HepG2 (cell line): Measurements from ENCODE around the gene ITGA2. TPM values are rescaled to one million over a fixed set of nuclear protein-coding genes. Genes with fewer than 3 reads are reported as not detected.

Experiments
- ARID3A ChIP-seq: IDR thresholded peaks from 2 replicates; pipeline ENCODE4 v1.6.1; 2012; ENCODE audit warnings: low read depth, low read length, improper control_type of control experiment
- EP300 ChIP-seq, 3 experiments: sonication (generic) in 1 of 3; formaldehyde crosslinking in 1 of 3; IDR thresholded peaks; 2 replicates each; pipeline versions ENCODE4 v1.5.1 to v1.6.1; 2011 to 2020; ENCODE audit warnings: low read depth in 2 of 3, low read length in 2 of 3, borderline replicate concordance in 1 of 3, improper control_type of control experiment in 1 of 3, mild to moderate bottlenecking in 1 of 3, missing genetic modification reagents in 1 of 3, moderate library complexity in 1 of 3
- HDAC2 ChIP-seq: sonication (generic); formaldehyde crosslinking; IDR thresholded peaks from 2 replicates; pipeline ENCODE4 v1.4.0; 2020; ENCODE audit warnings: missing genetic modification reagents
- HOXA9 ChIP-seq: sonication (generic); formaldehyde crosslinking; IDR thresholded peaks from 2 replicates; pipeline ENCODE4 v1.8.1; 2022; ENCODE audit warnings: missing genetic modification reagents, mild to moderate bottlenecking, moderate library complexity, borderline replicate concordance
- KDM5A ChIP-seq: fragments of 200-600 bp; sonication (generic); IDR thresholded peaks from 2 replicates; pipeline ENCODE4 v1.7.0; 2018; ENCODE audit warnings: antibody characterized with exemption, mild to moderate bottlenecking, low read length, borderline replicate concordance
- MAX ChIP-seq: IDR thresholded peaks from 2 replicates; pipeline ENCODE4 v1.6.1; 2012; ENCODE audit warnings: inconsistent platforms
- MAZ ChIP-seq, 2 experiments: sonication (generic) in 1 of 2; formaldehyde crosslinking in 1 of 2; IDR thresholded peaks; 2 replicates each; pipeline versions ENCODE4 v1.5.0 to v1.6.1; 2012 to 2020; ENCODE audit warnings: low read depth in 2 of 2, mild to moderate bottlenecking in 2 of 2, borderline replicate concordance in 1 of 2, improper control_type of control experiment in 1 of 2, low read length in 1 of 2, missing genetic modification reagents in 1 of 2, moderate library complexity in 1 of 2
- PATZ1 ChIP-seq: sonication (generic); formaldehyde crosslinking; IDR thresholded peaks from 2 replicates; pipeline ENCODE4 v1.4.0; 2020; ENCODE audit warnings: missing genetic modification reagents
- RBFOX2 ChIP-seq: fragments of 200-400 bp; formaldehyde crosslinking; IDR thresholded peaks from 2 replicates; pipeline ENCODE4 v1.6.1; 2017; ENCODE audit warnings: low read depth, mild to moderate bottlenecking, low read length
- REPIN1 ChIP-seq: sonication (generic); formaldehyde crosslinking; IDR thresholded peaks from 2 replicates; pipeline ENCODE4 v1.8.0; 2022; ENCODE audit warnings: missing genetic modification reagents, low read depth, mild to moderate bottlenecking, borderline replicate concordance
- SIX1 ChIP-seq: sonication (generic); formaldehyde crosslinking; IDR thresholded peaks from 2 replicates; pipeline ENCODE4 v1.4.0; 2020; ENCODE audit warnings: missing genetic modification reagents, borderline replicate concordance
- SKIL ChIP-seq: sonication (generic); formaldehyde crosslinking; IDR thresholded peaks from 2 replicates; pipeline ENCODE4 v1.8.0; 2022; ENCODE audit warnings: missing genetic modification reagents, mild to moderate bottlenecking, moderate library complexity, borderline replicate concordance
- ZBTB1 ChIP-seq: sonication (generic); formaldehyde crosslinking; IDR thresholded peaks from 2 replicates; pipeline ENCODE4 v1.4.0; 2020; ENCODE audit warnings: missing genetic modification reagents, borderline replicate concordance
- ZBTB42 ChIP-seq: sonication (generic); formaldehyde crosslinking; IDR thresholded peaks from 2 replicates; pipeline ENCODE4 v1.5.0; 2020; ENCODE audit warnings: mild to moderate bottlenecking, missing genetic modification reagents
- ZNF10 ChIP-seq: sonication (generic); formaldehyde crosslinking; IDR thresholded peaks from 2 replicates; pipeline ENCODE4 v1.4.0; 2020; ENCODE audit warnings: mild to moderate bottlenecking, low read depth, missing genetic modification reagents, borderline replicate concordance
- ZNF335 ChIP-seq: sonication (generic); formaldehyde crosslinking; IDR thresholded peaks from 2 replicates; pipeline ENCODE4 v1.4.0; 2020; ENCODE audit warnings: missing genetic modification reagents
- ZNF362 ChIP-seq: sonication (generic); formaldehyde crosslinking; IDR thresholded peaks from 2 replicates; pipeline ENCODE4 v1.4.0; 2020; ENCODE audit warnings: missing genetic modification reagents, mild to moderate bottlenecking, borderline replicate concordance
- ZNF550 ChIP-seq: sonication (generic); formaldehyde crosslinking; IDR thresholded peaks from 2 replicates; pipeline ENCODE4 v1.4.0; 2020; ENCODE audit warnings: mild to moderate bottlenecking, missing genetic modification reagents, borderline replicate concordance
- ZNF839 ChIP-seq: sonication (generic); formaldehyde crosslinking; IDR thresholded peaks from 2 replicates; pipeline ENCODE4 v1.4.0; 2020; ENCODE audit warnings: missing genetic modification reagents, mild to moderate bottlenecking, borderline replicate concordance
- polyA plus RNA-seq, 8 experiments: library from polyadenylated mRNA; depleted of rRNA in 3 of 8; stranded (reverse) in 7 of 8; unstranded in 1 of 8; fragments of >200 nt; fragmentation: Illumina TruSeq in 4 of 8; extraction: Trizol in 4 of 8; gene quantifications; 2 replicates each; pipeline versions ENCODE4 v1.2.1 to v1.2.3, GENCODE V29; 2011 to 2016; ENCODE audit warnings: low read depth in 4 of 8, missing spikeins in 1 of 8, mixed read lengths in 1 of 8; ENCODE audit not compliant: insufficient read depth in 1 of 8
- total RNA-seq, 5 experiments: library from RNA; depleted of rRNA; stranded (reverse); fragments of >200 nt; fragmentation: Illumina TruSeq; extraction: Trizol; gene quantifications; 2 replicates each; pipeline ENCODE4 v1.2.3, GENCODE V29; 2016; ENCODE audit warnings: low read depth in 1 of 5
- TF ChIP-seq, protein P1 (sequence below): IDR thresholded peaks from 2 replicates; pipeline ENCODE4 v1.6.1; 2018; ENCODE audit warnings: missing genetic modification reagents

The ITGA2 gene
- total and polyA plus RNA-seq, 2 of the 13 experiments (the other 11 are each of a cell fraction or from before 2014, with no cell fraction given) = 15.8 to 58.3 TPM

GRCh38 chr5:53031695-53032096, 42.5 kb downstream of the ITGA2 start (continued):
- TF ChIP-seq MAX (no peak), ZBTB1 (CRISPR knock-in tag) (no peak), ZNF335 (CRISPR knock-in tag) (no peak), SIX1 (CRISPR knock-in tag) (peak; percentile 38; the same call in 1 of the 2 replicates), REPIN1 (CRISPR knock-in tag) (peak; percentile 51; the same call in 1 of the 2 replicates), RBFOX2 (no peak), PATZ1 (CRISPR knock-in tag) (0 out of 2 replicates have a peak, but pooled peaks have one; percentile 42), EP300 (IDR thresholded peaks at IDR 0.05; ENCODE audit: low read depth in 2 of 2, low read length in 2 of 2) (peak in 1 of 2 experiments; percentile 82; a peak in 2 of 4 replicates), EP300 (CRISPR knock-in tag; IDR thresholded peaks at IDR 0.05; ENCODE audit: borderline replicate concordance) (peak; percentile 88), MAZ (IDR thresholded peaks at IDR 0.05; ENCODE audit: borderline replicate concordance, low read depth, low read length) (no peak), MAZ (CRISPR knock-in tag; IDR thresholded peaks at IDR 0.05; ENCODE audit: low read depth) (no peak), ZNF10 (CRISPR knock-in tag) (no peak), SKIL (CRISPR knock-in tag) (no peak), ARID3A (peak; percentile 84), HOXA9 (no peak), ZNF550 (no peak), ZBTB42 (CRISPR knock-in tag) (no peak), ZNF362 (CRISPR knock-in tag) (peak; percentile 41; the same call in 1 of the 2 replicates), HDAC2 (peak; percentile 77), ZNF839 (CRISPR knock-in tag) (no peak), KDM5A (no peak)
- TF ChIP-seq, protein P1, sequence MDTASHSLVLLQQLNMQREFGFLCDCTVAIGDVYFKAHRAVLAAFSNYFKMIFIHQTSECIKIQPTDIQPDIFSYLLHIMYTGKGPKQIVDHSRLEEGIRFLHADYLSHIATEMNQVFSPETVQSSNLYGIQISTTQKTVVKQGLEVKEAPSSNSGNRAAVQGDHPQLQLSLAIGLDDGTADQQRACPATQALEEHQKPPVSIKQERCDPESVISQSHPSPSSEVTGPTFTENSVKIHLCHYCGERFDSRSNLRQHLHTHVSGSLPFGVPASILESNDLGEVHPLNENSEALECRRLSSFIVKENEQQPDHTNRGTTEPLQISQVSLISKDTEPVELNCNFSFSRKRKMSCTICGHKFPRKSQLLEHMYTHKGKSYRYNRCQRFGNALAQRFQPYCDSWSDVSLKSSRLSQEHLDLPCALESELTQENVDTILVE = no peak
